A549 (cell line): ENCODE results near the gene CD81. TPM values are rescaled to one million over a fixed set of nuclear protein-coding genes. Genes with fewer than 3 reads are reported as not detected.

Experiments used
- ATAC-seq, 2 experiments: fragments of 200-7000 bp in 1 of 2; fragments of >200 bp in 1 of 2; cut with Nextera tagmentation in 1 of 2; cut with Tn5 transposase in 1 of 2; 3 replicates each; pipeline versions ENCODE4 v1.8.0 to v1.9.1; 2018 to 2020; ENCODE audit warnings: mild to moderate bottlenecking in 1 of 2, moderate library complexity in 1 of 2
- CTCF ChIA-PET: fragments of 300-600 bp; sonication (Branson Sonifier 250); formaldehyde crosslinking; extraction: SDS; loops from one replicate; lab custom pipeline; 2021; ENCODE audit warnings: antibody characterized with exemption, inconsistent platforms; lab: Yijun Ruan, JAX
- POLR2A ChIA-PET: fragments of 350-600 bp; formaldehyde crosslinking; extraction: SDS; loops from one replicate; lab custom pipeline; 2021; ENCODE audit warnings: antibody characterized with exemption, inconsistent platforms; lab: Yijun Ruan, JAX
- DNase-seq, 2 experiments: peaks; one replicate each; pipeline versions ENCODE4 v3.0.0 to v3.0.0-alpha.2; 2011 to 2016; ENCODE audit warnings: low read depth in 1 of 2, low spot score in 1 of 2
- FAIRE-seq: peaks from 2 replicates; lab custom pipeline; 2011; peaks lifted over from hg19 to GRCh38; lab: Jason Lieb, UNC
- H3K27ac ChIP-seq, 2 experiments: fragments of >200 bp; sonication (Bioruptor Twin); formaldehyde crosslinking; 3 replicates each; pipeline ENCODE4 v1.5.1; 2016 to 2017
- H3K4me1 ChIP-seq: fragments of >200 bp; sonication (Bioruptor Twin); formaldehyde crosslinking; 3 replicates; pipeline ENCODE4 v1.6.1; 2016
- H3K4me2 ChIP-seq: fragments of >200 bp; sonication (Bioruptor Twin); formaldehyde crosslinking; 3 replicates; pipeline ENCODE4 v1.6.1; 2016
- H3K4me3 ChIP-seq: fragments of >200 bp; sonication (Bioruptor Twin); formaldehyde crosslinking; 3 replicates; pipeline ENCODE4 v1.5.1; 2016
- H3K9me3 ChIP-seq: fragments of >200 bp; sonication (Bioruptor Twin); formaldehyde crosslinking; 3 replicates; pipeline ENCODE4 v1.6.1; 2016
- BHLHE40 ChIP-seq: IDR thresholded peaks from 2 replicates; pipeline ENCODE4 v1.6.1; 2012; ENCODE audit warnings: low read depth, low read length, inconsistent platforms
- CBX2 ChIP-seq: fragments of 200-600 bp; sonication (generic); IDR thresholded peaks from 2 replicates; pipeline ENCODE4 v1.6.1; 2016; ENCODE audit warnings: low read depth, mild to moderate bottlenecking, borderline replicate concordance
- CBX8 ChIP-seq: fragments of 200-600 bp; sonication (generic); IDR thresholded peaks from 2 replicates; pipeline ENCODE4 v1.6.1; 2016
- CHD2 ChIP-seq: fragments of 150-350 bp; IDR thresholded peaks from 2 replicates; pipeline ENCODE4 v1.6.1; 2014; ENCODE audit warnings: low read length; ENCODE audit not compliant: partially characterized antibody
- CHD4 ChIP-seq: fragments of 200-600 bp; sonication (generic); IDR thresholded peaks from 2 replicates; pipeline ENCODE4 v1.6.1; 2016; ENCODE audit warnings: antibody characterized with exemption, mild to moderate bottlenecking, borderline replicate concordance
- EP300 ChIP-seq, 2 experiments: fragments of >200 bp; sonication (Bioruptor Twin); formaldehyde crosslinking; IDR thresholded peaks; 2 replicates in 1 of 2; 3 replicates in 1 of 2; pipeline ENCODE4 v1.6.1; 2016 to 2017
- ESRRA ChIP-seq: fragments of 150-350 bp; IDR thresholded peaks from 2 replicates; pipeline ENCODE4 v1.6.1; 2014; ENCODE audit warnings: mild to moderate bottlenecking, low read length, borderline replicate concordance
- FOSB ChIP-seq: fragments of 250-450 bp; sonication (Bioruptor Pico); IDR thresholded peaks from 2 replicates; pipeline ENCODE4 v1.5.0; 2020; ENCODE audit warnings: mild to moderate bottlenecking, moderate library complexity
- FOSL2 ChIP-seq, 2 experiments: fragments of 450-650 bp in 1 of 2; fragments of >200 bp in 1 of 2; sonication (Bioruptor Twin) in 1 of 2; formaldehyde crosslinking; IDR thresholded peaks; 2 replicates each; pipeline versions ENCODE4 v1.5.0 to v1.6.1; 2016 to 2020; ENCODE audit warnings: mild to moderate bottlenecking in 1 of 2, moderate library complexity in 1 of 2
- HEYL ChIP-seq: fragments of 250-450 bp; sonication (Bioruptor Pico); IDR thresholded peaks from 2 replicates; pipeline ENCODE4 v1.8.0; 2021; ENCODE audit warnings: mild to moderate bottlenecking, moderate library complexity
- JUN ChIP-seq, 2 experiments: fragments of >200 bp; sonication (Bioruptor Twin); formaldehyde crosslinking; IDR thresholded peaks; 2 replicates in 1 of 2; 3 replicates in 1 of 2; pipeline ENCODE4 v1.6.1; 2016 to 2017
- JUNB ChIP-seq: fragments of >200 bp; sonication (Bioruptor Twin); formaldehyde crosslinking; IDR thresholded peaks from 2 replicates; pipeline ENCODE4 v1.6.1; 2016
- KDM1A ChIP-seq: fragments of 200-600 bp; sonication (generic); IDR thresholded peaks from 2 replicates; pipeline ENCODE4 v1.6.1; 2016; ENCODE audit warnings: low read depth, mild to moderate bottlenecking
- MAZ ChIP-seq: fragments of 150-350 bp; IDR thresholded peaks from 2 replicates; pipeline ENCODE4 v1.6.1; 2014; ENCODE audit warnings: antibody characterized with exemption, low read depth, low read length, borderline replicate concordance
- NFE2L2 ChIP-seq: fragments of 150-350 bp; conservative IDR thresholded peaks from 2 replicates; pipeline ENCODE4 v1.6.1; 2014; ENCODE audit warnings: low read length
- NPAS2 ChIP-seq: fragments of 250-450 bp; sonication (Bioruptor Pico); IDR thresholded peaks from 2 replicates; pipeline ENCODE4 v1.8.0; 2022; ENCODE audit warnings: mild to moderate bottlenecking, moderate library complexity, borderline replicate concordance
- NR3C1 ChIP-seq: fragments of >200 bp; sonication (Bioruptor Twin); formaldehyde crosslinking; IDR thresholded peaks from 3 replicates; pipeline ENCODE4 v1.6.1; 2017
- POLR2AphosphoS2 ChIP-seq: conservative IDR thresholded peaks from 2 replicates; pipeline ENCODE4 v1.6.1; 2012; ENCODE audit warnings: low read length, improper control_type of control experiment, inconsistent platforms
- RAD21 ChIP-seq, 2 experiments: fragments of >200 bp in 1 of 2; sonication (Bioruptor Twin) in 1 of 2; formaldehyde crosslinking in 1 of 2; IDR thresholded peaks in 1 of 2; conservative IDR thresholded peaks in 1 of 2; 2 replicates in 1 of 2; 3 replicates in 1 of 2; pipeline ENCODE4 v1.6.1; 2012 to 2018; ENCODE audit warnings: inconsistent platforms in 1 of 2
- RNF2 ChIP-seq: fragments of 200-600 bp; sonication (generic); IDR thresholded peaks from 2 replicates; pipeline ENCODE4 v1.6.1; 2016; ENCODE audit warnings: low read depth, mild to moderate bottlenecking, antibody characterized with exemption, moderate library complexity, borderline replicate concordance
- SMC3 ChIP-seq: fragments of >200 bp; sonication (Bioruptor Twin); formaldehyde crosslinking; IDR thresholded peaks from 3 replicates; pipeline ENCODE4 v1.6.1; 2018; ENCODE audit warnings: inconsistent platforms
- SREBF2 ChIP-seq: fragments of 450-650 bp; IDR thresholded peaks from 2 replicates; pipeline ENCODE4 v1.6.1; 2014; ENCODE audit warnings: mild to moderate bottlenecking, moderate library complexity
- ZC3H11A ChIP-seq: fragments of 450-650 bp; IDR thresholded peaks from 2 replicates; pipeline ENCODE4 v1.6.1; 2014; ENCODE audit warnings: antibody characterized with exemption, mild to moderate bottlenecking
- ZSCAN20 ChIP-seq: fragments of 250-450 bp; sonication (Bioruptor Pico); IDR thresholded peaks from 2 replicates; pipeline ENCODE4 v1.8.0; 2022; ENCODE audit warnings: mild to moderate bottlenecking, moderate library complexity
- WGBS: methylation state at CpG from one replicate; pipeline ENCODE4 v1.1.6; 2017; ENCODE audit errors: missing lambda C conversion rate; 5-methylcytosine and 5-hydroxymethylcytosine counted together
- polyA plus RNA-seq, 4 experiments: library from polyadenylated mRNA; depleted of rRNA in 3 of 4; stranded (reverse); fragments of >200 nt; fragmentation: RNase III in 1 of 4; extraction: RNeasy Plus Mini Kit Qiagen cat#74134 plus additional on column Dnase treatment in 1 of 4; gene quantifications; 2 replicates in 3 of 4; 3 replicates in 1 of 4; pipeline ENCODE4 v1.2.3, GENCODE V29; 2011 to 2017
- TF ChIP-seq, protein P1 (sequence below): fragments of >200 bp; sonication (Bioruptor Twin); formaldehyde crosslinking; IDR thresholded peaks from 2 replicates; pipeline ENCODE4 v1.6.1; 2016
- TF ChIP-seq, protein P2 (sequence below): IDR thresholded peaks from 2 replicates; pipeline ENCODE4 v1.6.1; 2012; ENCODE audit warnings: low read depth, borderline replicate concordance
- TF ChIP-seq, protein P3 (sequence below): fragments of 450-650 bp; IDR thresholded peaks from 2 replicates; pipeline ENCODE4 v1.6.1; 2014; ENCODE audit warnings: antibody characterized with exemption

CD81 gene
- polyA plus RNA-seq, 2 of the 4 experiments (the other 2 are of a cell fraction), result 125 to 247 TPM

DNA sequence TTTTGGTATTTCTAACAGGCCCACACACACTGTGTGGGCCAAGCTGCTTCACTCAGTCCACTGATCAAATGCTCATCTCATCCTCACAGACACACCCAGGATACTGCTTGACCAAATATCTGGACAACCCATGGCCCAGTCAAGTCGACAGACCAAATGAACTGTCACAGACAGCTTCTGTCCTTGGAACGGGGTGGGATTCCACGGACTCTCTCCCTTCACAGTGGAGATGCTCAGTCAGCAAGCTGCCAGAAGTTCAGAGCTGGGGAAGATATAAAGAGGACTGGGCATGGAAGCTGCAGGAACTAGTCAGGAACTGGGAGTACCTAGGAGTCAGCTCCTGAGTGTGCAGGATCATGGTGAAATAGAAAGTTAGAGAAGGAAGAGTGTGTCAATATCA is 34.6 kb upstream of the CD81 start:
- TF ChIP-seq NFE2L2 (no peak), FOSB (CRISPR knock-in tag) (no peak), CHD2 (no peak), JUNB (no peak), NR3C1 (no peak), ZC3H11A (no peak), JUN (IDR thresholded peaks at IDR 0.05) (no peak), CBX2 (no peak), SREBF2 (no peak), EP300 (IDR thresholded peaks at IDR 0.05) (no peak), KDM1A (no peak), POLR2AphosphoS2 (no peak), CHD4 (no peak), HEYL (no peak), RAD21 (conservative IDR thresholded peaks at IDR 0.05 in 1 of 2, IDR thresholded peaks at IDR 0.05 in 1 of 2) (no peak)
- TF ChIP-seq, protein P1, sequence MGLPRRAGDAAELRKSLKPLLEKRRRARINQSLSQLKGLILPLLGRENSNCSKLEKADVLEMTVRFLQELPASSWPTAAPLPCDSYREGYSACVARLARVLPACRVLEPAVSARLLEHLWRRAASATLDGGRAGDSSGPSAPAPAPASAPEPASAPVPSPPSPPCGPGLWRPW, result no peak
- 11% methylated on average over 3 of the region's 3 CpGs for WGBS
- POLR2A ChIA-PET, result no interaction called here
- FAIRE-seq (no peak), ATAC-seq (no peak), DNase-seq (no peak)
- Histone ChIP-seq H3K9me3 (peaks cover 3% of the 10 kb centered on the region; the same call in 1 of the 3 replicates), H3K4me3 (no peak overlapping the region), H3K4me1 (no peaks in the 10 kb centered on the region), H3K27ac (no peak overlapping the region), H3K4me2 (no peak overlapping the region)
- CTCF ChIA-PET, result interaction anchor here (1.0 to 1.7 kb wide), 3 partner anchors 37 to 78 kb away, joined by 3 to 5 read pairs (median 5); no protein-coding TSS in a partner anchor

DNA sequence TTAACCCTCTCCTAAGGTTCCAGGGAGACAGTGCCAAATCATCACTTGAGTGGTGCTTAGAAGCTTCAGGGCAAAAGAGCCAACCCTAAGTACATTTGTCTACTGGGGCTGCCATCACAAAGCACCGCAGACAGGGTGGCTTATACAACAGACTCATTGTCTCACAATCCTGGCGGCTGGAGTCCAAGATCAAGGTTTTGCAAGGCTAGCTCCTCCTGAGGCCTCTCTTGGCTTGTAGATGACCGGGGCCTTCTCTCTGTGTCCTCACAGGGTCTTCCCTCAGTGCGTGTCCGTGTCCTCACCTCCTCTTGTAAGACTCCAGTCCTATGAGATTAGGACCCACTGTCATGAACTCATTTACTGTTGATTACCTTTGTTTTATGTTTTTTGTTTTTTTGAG is 34.1 kb upstream of the CD81 start:
- FAIRE-seq (no peak), ATAC-seq (no peak), DNase-seq (no peak)
- 35% methylated on average over 5 of the region's 5 CpGs for WGBS
- TF ChIP-seq ZSCAN20 (CRISPR knock-in tag), result no peak
- TF ChIP-seq MAZ, result no peak
- no peak for TF ChIP-seq CHD2
- Histone ChIP-seq H3K4me2 (no peak overlapping the region), H3K9me3 (peaks cover 3% of the 10 kb centered on the region; the same call in 1 of the 3 replicates), H3K4me1 (no peaks in the 10 kb centered on the region), H3K4me3 (no peak overlapping the region), H3K27ac (no peak overlapping the region)
- POLR2A ChIA-PET, result no interaction called here
- CTCF ChIA-PET, result interaction anchor here (1.0 to 1.7 kb wide), 3 partner anchors 38 to 78 kb away, joined by 3 to 5 read pairs (median 5); no protein-coding TSS in a partner anchor

DNA sequence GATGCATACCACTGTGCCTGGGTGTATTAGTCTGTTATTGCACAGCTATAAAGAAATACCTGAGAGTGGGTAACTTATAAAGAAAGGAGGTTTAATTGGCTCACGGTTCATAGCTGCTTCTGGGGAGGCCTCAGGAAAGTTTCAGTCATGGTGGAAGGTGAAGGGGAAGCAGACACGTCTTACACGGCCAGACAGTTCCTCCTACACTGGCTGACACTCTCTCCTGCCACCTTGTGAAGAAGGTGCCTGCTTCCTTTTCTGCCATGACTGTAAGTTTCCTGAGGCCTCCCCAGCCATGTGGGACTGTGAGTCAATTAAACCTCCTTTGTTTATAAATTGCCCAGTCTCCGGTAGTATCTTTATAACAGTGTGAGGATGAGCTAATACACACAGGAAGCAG is 33.6 kb upstream of the CD81 start:
- ChIA-PET POLR2A (no interaction called here), CTCF (interaction anchor here (1.0 to 1.7 kb wide), 3 partner anchors 38 to 77 kb away, joined by 3 to 5 read pairs (median 5); no protein-coding TSS in a partner anchor)
- no peaks in the 10 kb centered on the region for H3K4me1 ChIP-seq
- DNase-seq, result no peak
- TF ChIP-seq ZC3H11A (no peak), ESRRA (no peak)
- TF ChIP-seq, protein P2, sequence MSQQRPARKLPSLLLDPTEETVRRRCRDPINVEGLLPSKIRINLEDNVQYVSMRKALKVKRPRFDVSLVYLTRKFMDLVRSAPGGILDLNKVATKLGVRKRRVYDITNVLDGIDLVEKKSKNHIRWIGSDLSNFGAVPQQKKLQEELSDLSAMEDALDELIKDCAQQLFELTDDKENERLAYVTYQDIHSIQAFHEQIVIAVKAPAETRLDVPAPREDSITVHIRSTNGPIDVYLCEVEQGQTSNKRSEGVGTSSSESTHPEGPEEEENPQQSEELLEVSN, result no peak
- TF ChIP-seq, all 56 proteins: peak for 0
- WGBS, result 37% methylated on average over 4 of the region's 4 CpGs
- FAIRE-seq (no peak), ATAC-seq (no peak)
- Histone ChIP-seq H3K27ac (no peak overlapping the region), H3K4me2 (no peak overlapping the region), H3K9me3 (peaks cover 3% of the 10 kb centered on the region; the same call in 1 of the 3 replicates), H3K4me3 (no peak overlapping the region)

DNA sequence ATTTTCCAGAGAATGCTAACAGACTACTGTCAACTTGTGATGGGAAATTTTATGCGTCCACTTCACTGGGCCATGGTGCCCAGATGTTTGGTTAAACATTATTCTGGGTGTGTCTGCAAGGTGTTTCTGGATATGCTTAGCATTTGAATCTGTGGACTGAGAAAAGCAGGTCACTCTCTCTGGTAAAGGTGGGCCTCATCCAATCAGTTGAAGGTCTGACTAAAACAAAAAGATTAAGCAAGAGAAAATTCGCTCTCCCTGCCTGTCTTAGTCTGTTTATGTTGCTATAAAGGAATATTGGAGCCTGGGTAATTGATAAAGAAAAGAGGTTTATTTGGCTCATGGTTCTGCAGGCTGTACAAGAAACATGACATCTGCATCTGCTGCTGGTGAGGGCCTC is 32.1 kb upstream of the CD81 start:
- POLR2A ChIA-PET, result no interaction called here
- ATAC-seq (no peak), FAIRE-seq (no peak), DNase-seq (no peak)
- Histone ChIP-seq H3K4me1 (no peaks in the 10 kb centered on the region), H3K4me3 (no peak overlapping the region), H3K9me3 (peaks cover 3% of the 10 kb centered on the region; the same call in 1 of the 3 replicates), H3K27ac (no peak overlapping the region), H3K4me2 (no peak overlapping the region)
- WGBS, result 11% methylated on average over 2 of the region's 2 CpGs
- CTCF ChIA-PET, result no interaction called here
- TF ChIP-seq BHLHE40, result no peak
- TF ChIP-seq NFE2L2, result no peak
- TF ChIP-seq, protein P3, sequence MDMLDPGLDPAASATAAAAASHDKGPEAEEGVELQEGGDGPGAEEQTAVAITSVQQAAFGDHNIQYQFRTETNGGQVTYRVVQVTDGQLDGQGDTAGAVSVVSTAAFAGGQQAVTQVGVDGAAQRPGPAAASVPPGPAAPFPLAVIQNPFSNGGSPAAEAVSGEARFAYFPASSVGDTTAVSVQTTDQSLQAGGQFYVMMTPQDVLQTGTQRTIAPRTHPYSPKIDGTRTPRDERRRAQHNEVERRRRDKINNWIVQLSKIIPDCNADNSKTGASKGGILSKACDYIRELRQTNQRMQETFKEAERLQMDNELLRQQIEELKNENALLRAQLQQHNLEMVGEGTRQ, result no peak
- no peak for TF ChIP-seq SMC3
- no peak for TF ChIP-seq EP300 (IDR thresholded peaks at IDR 0.05)
- no peak for TF ChIP-seq NPAS2 (CRISPR knock-in tag)
- TF ChIP-seq CBX2, result no peak
- TF ChIP-seq POLR2AphosphoS2, result no peak
- TF ChIP-seq RNF2, result no peak
- TF ChIP-seq, protein P2, result no peak
- TF ChIP-seq HEYL, result no peak
- TF ChIP-seq CBX8, result no peak
- TF ChIP-seq FOSL2 (IDR thresholded peaks at IDR 0.05), result no peak
- no peak for TF ChIP-seq FOSL2 (CRISPR knock-in tag; IDR thresholded peaks at IDR 0.05)
- TF ChIP-seq ZC3H11A, result no peak
- TF ChIP-seq MAZ, result no peak
